K562 (cell line): ENCODE data around the gene ACOT13. TPM values are rescaled to one million over a fixed set of nuclear protein-coding genes. Genes with fewer than 3 reads are reported as not detected.
A peak's percentile ranks its signal among the peaks of the same experiment; 100 is the strongest.

ENCODE experiments used
- CHD7 ChIP-seq: fragments of 200-600 bp; sonication (generic); IDR thresholded peaks from one replicate; pipeline ENCODE4 v1.6.1; 2012; ENCODE audit warnings: mild to moderate bottlenecking, low read depth, low read length, inconsistent platforms
- CXXC5 ChIP-seq: fragments of 250-450 bp; sonication (Bioruptor Pico); IDR thresholded peaks from 2 replicates; pipeline ENCODE4 v1.8.0; 2022; ENCODE audit warnings: inconsistent platforms, mild to moderate bottlenecking, moderate library complexity
- EZH2 ChIP-seq: IDR thresholded peaks from 2 replicates; pipeline ENCODE4 v1.6.1; 2012; ENCODE audit warnings: low read depth, mild to moderate bottlenecking, inconsistent platforms, low read length, borderline replicate concordance
- HDAC1 ChIP-seq, 2 experiments: fragments of 450-650 bp; IDR thresholded peaks; 2 replicates each; pipeline ENCODE4 v1.6.1; 2016 to 2017; ENCODE audit warnings: inconsistent platforms in 1 of 2, mild to moderate bottlenecking in 1 of 2, moderate library complexity in 1 of 2
- HNRNPLL ChIP-seq: fragments of 200-400 bp; formaldehyde crosslinking; IDR thresholded peaks from 2 replicates; pipeline ENCODE4 v1.6.1; 2017; ENCODE audit warnings: low read length, low read depth, mild to moderate bottlenecking; ENCODE audit not compliant: poor library complexity, severe bottlenecking
- KAT2B ChIP-seq: IDR thresholded peaks from one replicate; pipeline ENCODE4 v1.6.1; 2012; ENCODE audit warnings: low read depth, mild to moderate bottlenecking, control low read depth, inconsistent platforms, low read length, moderate library complexity
- MITF ChIP-seq: IDR thresholded peaks from 2 replicates; pipeline ENCODE4 v1.6.1; 2014; ENCODE audit warnings: antibody characterized with exemption
- MTA2 ChIP-seq: fragments of 450-650 bp; IDR thresholded peaks from 2 replicates; pipeline ENCODE4 v1.6.1; 2016; ENCODE audit warnings: low read depth
- RAD21 ChIP-seq, 2 experiments: fragments of 250-450 bp in 1 of 2; fragments of 450-650 bp in 1 of 2; sonication (Bioruptor Pico) in 1 of 2; formaldehyde crosslinking in 1 of 2; IDR thresholded peaks in 1 of 2; conservative IDR thresholded peaks in 1 of 2; 2 replicates each; pipeline versions ENCODE4 v1.4.0 to v1.8.0; 2020 to 2022; ENCODE audit warnings: mild to moderate bottlenecking in 2 of 2, moderate library complexity in 1 of 2
- RBFOX2 ChIP-seq: fragments of 200-400 bp; formaldehyde crosslinking; IDR thresholded peaks from 2 replicates; pipeline ENCODE4 v1.6.1; 2017; ENCODE audit warnings: low read depth, mild to moderate bottlenecking, low read length, moderate library complexity
- TAF7 ChIP-seq: fragments of 450-650 bp; IDR thresholded peaks from 2 replicates; pipeline ENCODE4 v1.6.1; 2016; ENCODE audit warnings: missing genetic modification characterization, missing compliant biosample characterization
- ZC3H11A ChIP-seq: IDR thresholded peaks from 2 replicates; pipeline ENCODE4 v1.6.1; 2012; ENCODE audit warnings: low read depth, low read length, improper control_type of control experiment
- ZFP36 ChIP-seq: fragments of 150-350 bp; IDR thresholded peaks from 2 replicates; pipeline ENCODE4 v1.6.1; 2018; ENCODE audit warnings: low read length, low read depth; ENCODE audit not compliant: partially characterized antibody
- ZNF239 ChIP-seq: fragments of 250-450 bp; sonication (Bioruptor Pico); IDR thresholded peaks from 2 replicates; pipeline ENCODE4 v1.4.0; 2020; ENCODE audit warnings: mild to moderate bottlenecking
- ZNF764 ChIP-seq: fragments of 250-450 bp; sonication (Bioruptor Pico); IDR thresholded peaks from 2 replicates; pipeline ENCODE4 v1.4.0; 2020; ENCODE audit warnings: low read depth, mild to moderate bottlenecking, moderate library complexity
- polyA plus RNA-seq, 8 experiments: library from polyadenylated mRNA; depleted of rRNA in 4 of 8; stranded (reverse) in 5 of 8; unstranded in 3 of 8; fragments of >200 nt; fragmentation: Nextera tagmentation in 2 of 8; fragmentation: Illumina TruSeq in 1 of 8; extraction: Ambion mirVana in 2 of 8; extraction: Trizol in 1 of 8; gene quantifications; 2 replicates each; pipeline versions ENCODE4 v1.2.1 to v1.2.3, GENCODE V29; 2011 to 2014; ENCODE audit warnings: inconsistent platforms in 1 of 8, missing spikeins in 1 of 8
- total RNA-seq, 7 experiments: library from RNA; depleted of rRNA in 6 of 7; stranded (reverse); fragments of >200 nt in 6 of 7; fragmentation: Illumina TruSeq in 2 of 7; extraction: Trizol in 2 of 7; gene quantifications; 2 replicates each; pipeline versions ENCODE4 v1.2.1 to v1.2.3, GENCODE V29; 2011 to 2021; ENCODE audit warnings: low replicate concordance in 1 of 7

Gene ACOT13
- total and polyA plus RNA-seq, 9 of the 15 experiments (the other 6 are each of a cell fraction or from before 2014, with no cell fraction given): 14.1 to 129 (median 65.7) TPM

- TF ChIP-seq CHD7 (no peak), ZC3H11A (peak; percentile 91; the same call in 1 of the 2 replicates), RAD21 (CRISPR knock-in tag; conservative IDR thresholded peaks at IDR 0.05 in 1 of 2, IDR thresholded peaks at IDR 0.05 in 1 of 2) (peak; percentile 53 to 56; a peak in 3 of 4 replicates), ZNF764 (CRISPR knock-in tag) (no peak), HNRNPLL (peak; percentile 97), RBFOX2 (peak; percentile 95), TAF7 (tag) (peak; percentile 77), MITF (no peak), EZH2 (no peak), ZNF239 (CRISPR knock-in tag) (peak; percentile 60; the same call in 1 of the 2 replicates), MTA2 (no peak), KAT2B (no peak), HDAC1 (IDR thresholded peaks at IDR 0.05) (peak in 1 of 2 experiments; percentile 63; a peak in 2 of 4 replicates), ZFP36 (peak; percentile 46), CXXC5 (CRISPR knock-in tag) (peak; percentile 95)
Observed at GRCh38 chr6:24666641-24667377, at the start of gene ACOT13, which contains the start of gene TDP2 (continued).
